HG03175 (cell line): Measurements from ENCODE around the gene IL2RA.
"Not testable (repeated sequence)": the region's sequence is repeated elsewhere in the genome, so short reads cannot be mapped to it uniquely, and the experiment has no call there.

Experiments used
- ATAC-seq: cut with Tn5 transposase; IDR thresholded peaks from one replicate; pipeline ENCODE4 v1.9.1; 2021; ENCODE audit warnings: mild to moderate bottlenecking, moderate library complexity; ENCODE audit not compliant: unreplicated experiment

IL2RA gene

DNA sequence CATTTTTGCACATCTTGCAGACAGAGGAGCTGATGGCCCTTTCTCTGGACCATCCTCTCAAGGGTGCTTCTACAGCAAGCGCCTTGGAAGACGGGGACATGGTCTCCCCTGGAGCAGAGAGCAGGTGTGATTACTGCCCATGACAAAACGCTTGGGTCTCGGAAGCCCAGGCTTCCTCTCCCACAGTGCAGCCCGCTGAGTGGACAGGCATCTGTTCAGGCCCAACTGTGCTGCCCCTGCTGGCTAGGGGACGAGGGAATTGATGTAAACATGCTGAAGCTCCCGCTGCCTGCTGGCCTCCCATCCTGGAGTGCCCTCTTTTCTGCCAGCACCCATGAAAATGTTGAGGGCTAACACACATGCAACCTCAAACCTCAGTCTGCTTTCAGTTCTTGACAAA, 99.1 kb downstream of the IL2RA start:
- ATAC-seq: no peak

- not testable (repeated sequence) for ATAC-seq
These were observed 99.7 kb downstream of the IL2RA start for GRCh38 chr10:5962358-5962940.

DNA sequence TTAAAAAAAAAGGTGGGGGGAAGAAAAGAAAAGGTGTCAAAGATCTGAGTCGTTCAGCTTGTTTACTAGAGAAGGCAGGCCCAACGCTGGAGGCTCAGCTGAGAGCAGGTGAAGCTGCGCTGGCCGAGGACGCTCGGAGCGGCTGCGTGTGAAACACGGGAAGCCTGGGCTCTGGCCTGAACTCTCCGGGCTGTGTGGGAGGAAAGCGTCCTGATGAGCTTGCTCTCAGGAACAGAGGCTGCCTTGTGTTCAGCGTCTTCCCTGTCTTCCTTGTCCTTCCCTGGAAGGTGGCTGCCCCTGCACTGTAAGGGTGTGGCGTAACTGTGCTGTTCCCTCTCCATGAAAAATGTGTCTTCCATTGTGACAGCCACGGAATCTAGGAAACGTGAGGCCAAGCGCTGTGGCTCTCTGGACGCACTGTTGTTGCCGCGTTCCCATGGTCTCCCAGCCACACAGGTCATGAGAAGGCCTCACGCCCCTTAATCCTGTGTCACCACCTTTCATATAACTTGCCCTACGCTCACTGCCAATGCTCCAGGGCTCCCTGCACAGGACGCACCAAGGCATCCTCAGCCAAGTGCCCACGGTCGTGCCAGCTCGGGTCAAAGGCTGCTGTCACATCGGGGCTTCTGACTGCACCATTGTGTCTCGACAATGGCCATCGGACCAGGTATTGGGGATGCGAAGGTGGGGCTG, 100.6 kb downstream of the IL2RA start:
- no peak for ATAC-seq

DNA sequence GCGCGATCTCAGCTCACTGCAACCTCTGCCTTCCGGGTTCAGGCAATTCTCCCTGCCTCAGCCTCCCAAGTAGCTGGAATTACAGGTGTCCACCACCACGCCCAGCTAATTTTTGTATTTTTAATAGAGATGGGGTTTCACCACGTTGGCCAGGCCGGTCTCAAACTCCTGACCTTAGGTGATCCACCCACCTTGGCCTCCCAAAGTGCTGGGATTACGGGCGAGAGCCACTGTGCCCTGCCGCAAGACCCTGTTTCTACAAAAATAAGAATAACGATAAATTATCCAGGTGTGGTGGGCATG, 101.2 kb downstream of the IL2RA start:
- not testable (repeated sequence) for ATAC-seq
